ENCODE measurements around the gene LHX3.

LHX3 gene

GRCh38 chr9:136179101-136179616 lies 25.8 kb downstream of the LHX3 start:
- no peak overlapping the region for H3K4me3 ChIP-seq (replicated peaks; ENCODE audit: insufficient read depth, low read length)
- DNase-seq (ENCODE audit: low read depth in 1 of 2, low spot score in 1 of 2) = no peak
- no peak for TF ChIP-seq SPI1 (IDR thresholded peaks at IDR 0.05; ENCODE audit: borderline replicate concordance, low read depth)
- no peak for TF ChIP-seq POLR2AphosphoS5 (IDR thresholded peaks at IDR 0.05; ENCODE audit: low read depth)
- TF ChIP-seq CTCF (IDR thresholded peaks at IDR 0.05; ENCODE audit: insufficient read depth, low read length) = no peak
- no peak for TF ChIP-seq GABPA (IDR thresholded peaks at IDR 0.05; ENCODE audit: low read depth)
- no peak for TF ChIP-seq REST (IDR thresholded peaks at IDR 0.05; ENCODE audit: insufficient replicate concordance, low read depth)
- H3K27me3 ChIP-seq (ENCODE audit: insufficient read depth, poor library complexity, severe bottlenecking) = no peaks in the 10 kb centered on the region
- no peak overlapping the region for H3K27ac ChIP-seq (replicated peaks)

GRCh38 chr9:136178773-136179075 lies 26.2 kb downstream of the LHX3 start:
- Histone ChIP-seq H3K27me3 (ENCODE audit: insufficient read depth, poor library complexity, severe bottlenecking) (no peaks in the 10 kb centered on the region), H3K27ac (replicated peaks) (no peak overlapping the region), H3K4me3 (replicated peaks; ENCODE audit: insufficient read depth, low read length) (no peak overlapping the region)
- no peak for TF ChIP-seq POLR2AphosphoS5 (IDR thresholded peaks at IDR 0.05; ENCODE audit: low read depth)
- no peak for TF ChIP-seq REST (IDR thresholded peaks at IDR 0.05; ENCODE audit: insufficient replicate concordance, low read depth)
- TF ChIP-seq SPI1 (IDR thresholded peaks at IDR 0.05; ENCODE audit: borderline replicate concordance, low read depth) = no peak
- TF ChIP-seq CTCF (IDR thresholded peaks at IDR 0.05; ENCODE audit: insufficient read depth, low read length) = no peak
- DNase-seq (ENCODE audit: low read depth in 1 of 2, low spot score in 1 of 2) = no peak

GRCh38 chr9:136178061-136178772 lies 26.7 kb downstream of the LHX3 start:
- H3K4me3 ChIP-seq (replicated peaks; ENCODE audit: insufficient read depth, low read length) = no peak overlapping the region
- H3K27ac ChIP-seq (replicated peaks) = no peak overlapping the region
- TF ChIP-seq CTCF (IDR thresholded peaks at IDR 0.05; ENCODE audit: insufficient read depth, low read length) = no peak
- TF ChIP-seq POLR2AphosphoS5 (IDR thresholded peaks at IDR 0.05; ENCODE audit: low read depth) = no peak
- TF ChIP-seq SPI1 (IDR thresholded peaks at IDR 0.05; ENCODE audit: borderline replicate concordance, low read depth) = no peak
- H3K27me3 ChIP-seq (ENCODE audit: insufficient read depth, poor library complexity, severe bottlenecking) = no peaks in the 10 kb centered on the region
- no peak for DNase-seq (ENCODE audit: low read depth in 1 of 2, low spot score in 1 of 2)

- DNase-seq (ENCODE audit: low read depth in 1 of 2, low spot score in 1 of 2) = no peak
Observed at GRCh38 chr9:136177224-136177623, 27.7 kb downstream of the LHX3 start.

More at GRCh38 chr9:136177224-136177623, 27.7 kb downstream of the LHX3 start:
- no peak overlapping the region for H3K4me3 ChIP-seq (replicated peaks; ENCODE audit: insufficient read depth, low read length)
- H3K27me3 ChIP-seq (ENCODE audit: insufficient read depth, poor library complexity, severe bottlenecking) = no peaks in the 10 kb centered on the region
- TF ChIP-seq REST (IDR thresholded peaks at IDR 0.05; ENCODE audit: insufficient replicate concordance, low read depth) (no peak), POLR2AphosphoS5 (IDR thresholded peaks at IDR 0.05; ENCODE audit: low read depth) (no peak), CTCF (IDR thresholded peaks at IDR 0.05; ENCODE audit: insufficient read depth, low read length) (no peak), SPI1 (IDR thresholded peaks at IDR 0.05; ENCODE audit: borderline replicate concordance, low read depth) (no peak), GABPA (IDR thresholded peaks at IDR 0.05; ENCODE audit: low read depth) (no peak)
- no peak overlapping the region for H3K27ac ChIP-seq (replicated peaks)
